ENCODE results near the gene NPSR1. TPM values are rescaled to one million over a fixed set of nuclear protein-coding genes. Genes with fewer than 3 reads are reported as not detected.
A peak's percentile ranks its signal among the peaks of the same experiment; 100 is the strongest.

Gene NPSR1
- total RNA-seq, 1 donor from 2014 or later: not detected

- TF ChIP-seq CTCF (IDR thresholded peaks at IDR 0.05): no peak
- no peaks in the 10 kb centered on the region for H3K36me3 ChIP-seq
- intact Hi-C loops (cut with DNase I): no loop called here
- H3K27me3 ChIP-seq (ENCODE audit: low read depth): no peaks in the 10 kb centered on the region
- ATAC-seq (no peak), DNase-seq (no peak)
- no peaks in the 10 kb centered on the region for H3K9me3 ChIP-seq
- no peaks in the 10 kb centered on the region for H3K4me1 ChIP-seq
- no peak overlapping the region for H3K4me3 ChIP-seq
- no peak overlapping the region for H3K27ac ChIP-seq
Observed at GRCh38 chr7:34728156-34728555, 70.1 kb downstream of the NPSR1 start.

GRCh38 chr7:34734771-34735170 is 76.8 kb downstream of the NPSR1 start:
- Histone ChIP-seq H3K27me3 (ENCODE audit: low read depth) (no peaks in the 10 kb centered on the region), H3K9me3 (no peaks in the 10 kb centered on the region), H3K4me3 (no peak overlapping the region), H3K27ac (no peak overlapping the region), H3K36me3 (no peaks in the 10 kb centered on the region), H3K4me1 (no peaks in the 10 kb centered on the region)
- intact Hi-C loops (cut with DNase I): no loop called here
- DNase-seq: no peak
- TF ChIP-seq CTCF (IDR thresholded peaks at IDR 0.05): no peak
- ATAC-seq: peak in 1 of 2 donors; percentile 21

- intact Hi-C loops (cut with DNase I): no loop called here
- H3K27ac ChIP-seq: no peak overlapping the region
- H3K36me3 ChIP-seq: no peaks in the 10 kb centered on the region
- no peaks in the 10 kb centered on the region for H3K27me3 ChIP-seq (ENCODE audit: low read depth)
- TF ChIP-seq CTCF (IDR thresholded peaks at IDR 0.05): no peak
- H3K9me3 ChIP-seq: no peaks in the 10 kb centered on the region
- no peaks in the 10 kb centered on the region for H3K4me1 ChIP-seq
- DNase-seq: no peak
- H3K4me3 ChIP-seq: no peak overlapping the region
- no peak for ATAC-seq
Observed at GRCh38 chr7:34735526-34735925, 77.5 kb downstream of the NPSR1 start.

GRCh38 chr7:34739651-34740300 is 81.8 kb downstream of the NPSR1 start:
- H3K4me1 ChIP-seq: no peaks in the 10 kb centered on the region
- no peak for TF ChIP-seq CTCF (IDR thresholded peaks at IDR 0.05)
- H3K27ac ChIP-seq: no peak overlapping the region
- intact Hi-C loops (cut with DNase I): no loop called here
- H3K9me3 ChIP-seq: no peaks in the 10 kb centered on the region
- ATAC-seq: no peak
- H3K4me3 ChIP-seq: no peak overlapping the region
- DNase-seq: no peak
- no peaks in the 10 kb centered on the region for H3K27me3 ChIP-seq (ENCODE audit: low read depth)
- H3K36me3 ChIP-seq: no peaks in the 10 kb centered on the region

- no peak overlapping the region for H3K4me3 ChIP-seq
- H3K36me3 ChIP-seq: no peaks in the 10 kb centered on the region
- intact Hi-C loops (cut with DNase I): no loop called here
- DNase-seq: no peak
- ATAC-seq: no peak
- no peaks in the 10 kb centered on the region for H3K4me1 ChIP-seq
- H3K9me3 ChIP-seq: no peaks in the 10 kb centered on the region
- no peak for TF ChIP-seq CTCF (IDR thresholded peaks at IDR 0.05)
- H3K27me3 ChIP-seq (ENCODE audit: low read depth): no peaks in the 10 kb centered on the region
- no peak overlapping the region for H3K27ac ChIP-seq
Observed at GRCh38 chr7:34740840-34741239, 82.8 kb downstream of the NPSR1 start.
